KMS-11 (cell line): ENCODE data around the gene GRIPAP1.

Experiments used
- H2AFZ ChIP-seq: fragments of 200-600 bp; sonication (generic); 2 replicates; pipeline ENCODE4 v1.6.1; 2016; ENCODE audit warnings: antibody characterized with exemption, mixed run types, low read depth
- H3K27ac ChIP-seq: fragments of 200-600 bp; sonication (generic); 2 replicates; pipeline ENCODE4 v1.6.1; 2016; ENCODE audit warnings: mild to moderate bottlenecking, mixed run types
- H3K27me3 ChIP-seq: fragments of 200-600 bp; sonication (generic); 2 replicates; pipeline ENCODE4 v1.6.1; 2017; ENCODE audit warnings: mild to moderate bottlenecking, low read depth, mixed run types, moderate library complexity; ENCODE audit not compliant: insufficient read depth
- H3K36me3 ChIP-seq: fragments of 200-600 bp; sonication (generic); 2 replicates; pipeline ENCODE4 v1.6.1; 2017; ENCODE audit warnings: mild to moderate bottlenecking, mixed run types; ENCODE audit not compliant: insufficient read depth
- H3K4me1 ChIP-seq: fragments of 200-600 bp; sonication (generic); 2 replicates; pipeline ENCODE4 v1.6.1; 2016; ENCODE audit warnings: mild to moderate bottlenecking, low read depth, mixed run types; ENCODE audit not compliant: poor library complexity, severe bottlenecking
- H3K4me2 ChIP-seq: fragments of 200-600 bp; sonication (generic); 2 replicates; pipeline ENCODE4 v1.7.0; 2016; ENCODE audit warnings: mild to moderate bottlenecking, mixed run types
- H3K4me3 ChIP-seq: fragments of 200-600 bp; sonication (generic); IDR thresholded peaks from 2 replicates; pipeline ENCODE4 v1.6.1; 2017; ENCODE audit warnings: low read depth, low read length, mixed read lengths; ENCODE audit not compliant: insufficient read depth
- H3K79me2 ChIP-seq: fragments of 200-600 bp; sonication (generic); 2 replicates; pipeline ENCODE4 v1.6.1; 2016; ENCODE audit warnings: low read depth, mixed run types; ENCODE audit not compliant: insufficient read depth
- H3K9ac ChIP-seq: fragments of 200-600 bp; sonication (generic); 2 replicates; pipeline ENCODE4 v1.6.1; 2016; ENCODE audit warnings: mild to moderate bottlenecking, mixed run types
- H4K20me1 ChIP-seq: fragments of 200-600 bp; sonication (generic); 2 replicates; pipeline ENCODE4 v1.6.1; 2016; ENCODE audit warnings: mild to moderate bottlenecking, mixed run types; ENCODE audit not compliant: insufficient read depth
- CTCF ChIP-seq: fragments of 200-600 bp; sonication (generic); conservative IDR thresholded peaks from 2 replicates; pipeline ENCODE4 v1.6.1; 2017; ENCODE audit warnings: low read depth, mild to moderate bottlenecking, antibody characterized with exemption, low read length, moderate library complexity, mixed read lengths

The GRIPAP1 gene

GRCh38 chrX:49002091-49002935 is at the start of gene GRIPAP1:
Gene GRIPAP1, minus strand, starts transcription at chrX:49002264. Its CDS starts 35 bp downstream, at chrX:49002229.
- H4K20me1 ChIP-seq, result no peaks in the 10 kb centered on the region
- no peak within 1 kb of the TSS for H3K4me3 ChIP-seq

GRCh38 chrX:49043987-49044281 is 41.9 kb upstream of the GRIPAP1 start:
- Histone ChIP-seq H3K27ac (no peak overlapping the region), H3K9ac (no peak overlapping the region; the same call in 1 of the 2 replicates), H4K20me1 (no peaks in the 10 kb centered on the region), H3K27me3 (no peaks in the 10 kb centered on the region), H3K4me2 (peak overlapping the region; percentile 71), H3K4me3 (no peak overlapping the region), H3K4me1 (peaks cover 22% of the 10 kb centered on the region), H3K36me3 (no peaks in the 10 kb centered on the region), H3K79me2 (peaks cover 26% of the 10 kb centered on the region), H2AFZ (peak overlapping the region; percentile 78)
- no peak; the same call in 1 of the 2 replicates for TF ChIP-seq CTCF

More at GRCh38 chrX:49002091-49002935, at the start of gene GRIPAP1:
- Histone ChIP-seq H3K79me2 (peaks cover 13% of the 10 kb centered on the region; the same call in 1 of the 2 replicates), H3K36me3 (no peaks in the 10 kb centered on the region), H3K4me2 (peak within 1 kb of the TSS; percentile 80), H3K9ac (peak within 1 kb of the TSS; percentile 79), H3K27me3 (no peaks in the 10 kb centered on the region), H2AFZ (peak within 1 kb of the TSS; percentile 72), H3K4me1 (no peaks in the 10 kb centered on the region), H3K27ac (peak within 1 kb of the TSS; percentile 87)
- no peak for TF ChIP-seq CTCF

- Histone ChIP-seq H3K9ac (peak within 1 kb of the TSS; percentile 74), H3K4me3 (no peak within 1 kb of the TSS), H3K79me2 (peaks cover 26% of the 10 kb centered on the region), H4K20me1 (no peaks in the 10 kb centered on the region), H3K36me3 (no peaks in the 10 kb centered on the region), H2AFZ (peak within 1 kb of the TSS; percentile 78), H3K4me1 (peaks cover 26% of the 10 kb centered on the region), H3K27me3 (no peaks in the 10 kb centered on the region), H3K4me2 (peak within 1 kb of the TSS; percentile 71), H3K27ac (peak within 1 kb of the TSS; percentile 68)
- peak; percentile 62 for TF ChIP-seq CTCF
These were observed 41.3 kb upstream of the GRIPAP1 start, which contains the start of gene TFE3 for GRCh38 chrX:49043220-49043986. Gene TFE3, minus strand, starts transcription at chrX:49043357. Its CDS starts 131 bp downstream, at chrX:49043226.

GRCh38 chrX:49042581-49043219 is 40.6 kb upstream of the GRIPAP1 start:
- Histone ChIP-seq H3K27ac (peak overlapping the region; percentile 68), H2AFZ (peak overlapping the region; percentile 36), H3K4me2 (peak overlapping the region; percentile 56), H3K36me3 (no peaks in the 10 kb centered on the region), H4K20me1 (no peaks in the 10 kb centered on the region), H3K27me3 (no peaks in the 10 kb centered on the region), H3K79me2 (peaks cover 26% of the 10 kb centered on the region), H3K4me3 (no peak overlapping the region), H3K9ac (peak overlapping the region; percentile 74), H3K4me1 (peaks cover 26% of the 10 kb centered on the region)
- TF ChIP-seq CTCF, result no peak
